GM12801 (cell line): Measurements from ENCODE around the gene KDR.

Experiments used
- CTCF ChIP-seq: IDR thresholded peaks from one replicate; pipeline ENCODE4 v1.5.1; 2011; ENCODE audit warnings: control low read depth; ENCODE audit not compliant: insufficient read length; ENCODE audit errors: extremely low read depth

The KDR gene

GRCh38 chr4:55079451-55080173, 45.8 kb downstream of the KDR start:
- TF ChIP-seq CTCF, result no peak

- no peak for TF ChIP-seq CTCF
These were observed 46.4 kb downstream of the KDR start for GRCh38 chr4:55078987-55079386.

DNA sequence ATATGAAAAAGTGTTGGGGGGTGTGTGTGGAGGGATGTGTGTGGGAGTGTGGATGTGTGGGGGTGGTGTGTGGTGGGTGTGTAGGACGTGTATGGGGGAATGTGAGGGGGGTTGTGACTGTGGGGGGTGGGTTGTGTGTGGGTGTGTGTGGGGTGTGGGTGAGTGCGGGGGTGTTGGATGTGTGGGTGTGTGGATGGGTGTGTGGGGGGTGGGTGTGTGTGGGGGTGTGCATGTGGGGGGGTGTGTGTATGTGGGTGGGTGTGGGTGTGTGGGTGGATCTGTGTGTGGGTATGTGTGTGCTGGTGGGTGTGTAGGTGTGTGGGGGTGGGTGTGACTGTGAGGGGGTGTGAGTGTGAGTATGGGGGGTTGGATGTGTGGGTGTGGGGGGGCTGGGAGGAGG, 47.8 kb downstream of the KDR start:
- no peak for TF ChIP-seq CTCF

- TF ChIP-seq CTCF, result no peak
These were observed 49.3 kb downstream of the KDR start for GRCh38 chr4:55075823-55076716.

GRCh38 chr4:55075376-55075775, 50.0 kb downstream of the KDR start:
- TF ChIP-seq CTCF, result no peak

DNA sequence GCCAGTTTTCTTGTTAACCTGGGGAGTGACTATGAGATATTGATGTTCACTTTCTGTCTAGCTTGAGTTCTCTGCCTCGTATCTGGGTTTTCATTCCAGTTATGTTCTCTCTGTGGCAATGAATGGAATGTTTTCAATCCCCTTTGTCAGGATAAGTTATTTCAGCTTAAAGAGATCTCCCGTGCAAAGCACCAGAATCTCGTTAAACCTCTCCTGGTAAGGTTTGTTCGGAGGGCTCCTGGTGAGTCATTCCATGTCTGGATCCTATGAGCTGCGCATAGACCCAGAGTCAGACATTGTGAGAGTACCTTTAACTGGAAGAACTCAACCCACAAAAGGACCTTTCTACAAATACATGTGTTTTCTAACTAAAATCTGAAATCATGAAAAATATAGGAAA, 51.0 kb downstream of the KDR start:
- TF ChIP-seq CTCF, result no peak

GRCh38 chr4:55071951-55072350, 53.4 kb downstream of the KDR start:
- TF ChIP-seq CTCF, result no peak
